A549 (cell line): Measurements from ENCODE around the gene SRSF8. TPM values are rescaled to one million over a fixed set of nuclear protein-coding genes. Genes with fewer than 3 reads are reported as not detected.

Experiments
- ATAC-seq, 2 experiments: fragments of 200-7000 bp in 1 of 2; fragments of >200 bp in 1 of 2; cut with Nextera tagmentation in 1 of 2; cut with Tn5 transposase in 1 of 2; 3 replicates each; pipeline versions ENCODE4 v1.8.0 to v1.9.1; 2018 to 2020; ENCODE audit warnings: mild to moderate bottlenecking in 1 of 2, moderate library complexity in 1 of 2
- CTCF ChIA-PET: fragments of 300-600 bp; sonication (Branson Sonifier 250); formaldehyde crosslinking; extraction: SDS; loops from one replicate; lab custom pipeline; 2021; ENCODE audit warnings: antibody characterized with exemption, inconsistent platforms; lab: Yijun Ruan, JAX
- POLR2A ChIA-PET: fragments of 350-600 bp; formaldehyde crosslinking; extraction: SDS; loops from one replicate; lab custom pipeline; 2021; ENCODE audit warnings: antibody characterized with exemption, inconsistent platforms; lab: Yijun Ruan, JAX
- DNase-seq, 2 experiments: peaks; one replicate each; pipeline versions ENCODE4 v3.0.0 to v3.0.0-alpha.2; 2011 to 2016; ENCODE audit warnings: low read depth in 1 of 2, low spot score in 1 of 2
- FAIRE-seq: peaks from 2 replicates; lab custom pipeline; 2011; peaks lifted over from hg19 to GRCh38; lab: Jason Lieb, UNC
- H3K27ac ChIP-seq, 2 experiments: fragments of >200 bp; sonication (Bioruptor Twin); formaldehyde crosslinking; 3 replicates each; pipeline ENCODE4 v1.5.1; 2016 to 2017
- H3K4me1 ChIP-seq: fragments of >200 bp; sonication (Bioruptor Twin); formaldehyde crosslinking; 3 replicates; pipeline ENCODE4 v1.6.1; 2016
- H3K4me2 ChIP-seq: fragments of >200 bp; sonication (Bioruptor Twin); formaldehyde crosslinking; 3 replicates; pipeline ENCODE4 v1.6.1; 2016
- H3K4me3 ChIP-seq: fragments of >200 bp; sonication (Bioruptor Twin); formaldehyde crosslinking; 3 replicates; pipeline ENCODE4 v1.5.1; 2016
- H3K9me3 ChIP-seq: fragments of >200 bp; sonication (Bioruptor Twin); formaldehyde crosslinking; 3 replicates; pipeline ENCODE4 v1.6.1; 2016
- BHLHE40 ChIP-seq: IDR thresholded peaks from 2 replicates; pipeline ENCODE4 v1.6.1; 2012; ENCODE audit warnings: low read depth, low read length, inconsistent platforms
- CBX2 ChIP-seq: fragments of 200-600 bp; sonication (generic); IDR thresholded peaks from 2 replicates; pipeline ENCODE4 v1.6.1; 2016; ENCODE audit warnings: low read depth, mild to moderate bottlenecking, borderline replicate concordance
- CBX8 ChIP-seq: fragments of 200-600 bp; sonication (generic); IDR thresholded peaks from 2 replicates; pipeline ENCODE4 v1.6.1; 2016
- CHD2 ChIP-seq: fragments of 150-350 bp; IDR thresholded peaks from 2 replicates; pipeline ENCODE4 v1.6.1; 2014; ENCODE audit warnings: low read length; ENCODE audit not compliant: partially characterized antibody
- E2F6 ChIP-seq: IDR thresholded peaks from 2 replicates; pipeline ENCODE4 v1.6.1; 2012; ENCODE audit warnings: low read depth, borderline replicate concordance
- EHF ChIP-seq: fragments of 250-450 bp; sonication (Bioruptor Pico); IDR thresholded peaks from 2 replicates; pipeline ENCODE4 v1.5.0; 2020; ENCODE audit warnings: mild to moderate bottlenecking
- EHMT2 ChIP-seq: fragments of 200-600 bp; sonication (generic); IDR thresholded peaks from 2 replicates; pipeline ENCODE4 v1.6.1; 2016; ENCODE audit warnings: antibody characterized with exemption, low read depth, mild to moderate bottlenecking, moderate library complexity
- FOSL2 ChIP-seq, 2 experiments: fragments of 450-650 bp in 1 of 2; fragments of >200 bp in 1 of 2; sonication (Bioruptor Twin) in 1 of 2; formaldehyde crosslinking; IDR thresholded peaks; 2 replicates each; pipeline versions ENCODE4 v1.5.0 to v1.6.1; 2016 to 2020; ENCODE audit warnings: mild to moderate bottlenecking in 1 of 2, moderate library complexity in 1 of 2
- FOXS1 ChIP-seq: fragments of 250-450 bp; sonication (Bioruptor Pico); IDR thresholded peaks from 2 replicates; pipeline ENCODE4 v1.5.0; 2020; ENCODE audit warnings: mild to moderate bottlenecking, moderate library complexity
- GATA3 ChIP-seq: IDR thresholded peaks from 2 replicates; pipeline ENCODE4 v1.6.1; 2012; ENCODE audit warnings: borderline replicate concordance
- HES2 ChIP-seq: fragments of >200 bp; sonication (Bioruptor Twin); formaldehyde crosslinking; IDR thresholded peaks from 2 replicates; pipeline ENCODE4 v1.6.1; 2016
- HMGXB4 ChIP-seq: fragments of 250-450 bp; sonication (Bioruptor Pico); IDR thresholded peaks from 2 replicates; pipeline ENCODE4 v1.5.0; 2021; ENCODE audit warnings: mild to moderate bottlenecking, moderate library complexity, borderline replicate concordance
- HOXB13 ChIP-seq: fragments of 250-450 bp; sonication (Bioruptor Pico); IDR thresholded peaks from 2 replicates; pipeline ENCODE4 v1.5.0; 2020; ENCODE audit warnings: low read depth, mild to moderate bottlenecking, moderate library complexity
- JUN ChIP-seq, 2 experiments: fragments of >200 bp; sonication (Bioruptor Twin); formaldehyde crosslinking; IDR thresholded peaks; 2 replicates in 1 of 2; 3 replicates in 1 of 2; pipeline ENCODE4 v1.6.1; 2016 to 2017
- JUNB ChIP-seq: fragments of >200 bp; sonication (Bioruptor Twin); formaldehyde crosslinking; IDR thresholded peaks from 2 replicates; pipeline ENCODE4 v1.6.1; 2016
- MAZ ChIP-seq: fragments of 150-350 bp; IDR thresholded peaks from 2 replicates; pipeline ENCODE4 v1.6.1; 2014; ENCODE audit warnings: antibody characterized with exemption, low read depth, low read length, borderline replicate concordance
- MYC ChIP-seq: IDR thresholded peaks from 2 replicates; pipeline ENCODE4 v1.6.1; 2012; ENCODE audit warnings: mild to moderate bottlenecking, inconsistent platforms, low read length, improper control_type of control experiment, borderline replicate concordance
- NPAS2 ChIP-seq: fragments of 250-450 bp; sonication (Bioruptor Pico); IDR thresholded peaks from 2 replicates; pipeline ENCODE4 v1.8.0; 2022; ENCODE audit warnings: mild to moderate bottlenecking, moderate library complexity, borderline replicate concordance
- POLR2AphosphoS2 ChIP-seq: conservative IDR thresholded peaks from 2 replicates; pipeline ENCODE4 v1.6.1; 2012; ENCODE audit warnings: low read length, improper control_type of control experiment, inconsistent platforms
- RAD21 ChIP-seq, 2 experiments: fragments of >200 bp in 1 of 2; sonication (Bioruptor Twin) in 1 of 2; formaldehyde crosslinking in 1 of 2; IDR thresholded peaks in 1 of 2; conservative IDR thresholded peaks in 1 of 2; 2 replicates in 1 of 2; 3 replicates in 1 of 2; pipeline ENCODE4 v1.6.1; 2012 to 2018; ENCODE audit warnings: inconsistent platforms in 1 of 2
- RARB ChIP-seq: fragments of 250-450 bp; sonication (Bioruptor Pico); IDR thresholded peaks from 2 replicates; pipeline ENCODE4 v1.8.0; 2021; ENCODE audit warnings: mild to moderate bottlenecking, moderate library complexity
- RCOR1 ChIP-seq: fragments of 150-350 bp; IDR thresholded peaks from 2 replicates; pipeline ENCODE4 v1.6.1; 2014; ENCODE audit warnings: antibody characterized with exemption, low read length, low read depth
- RFX5 ChIP-seq: fragments of 450-650 bp; IDR thresholded peaks from 2 replicates; pipeline ENCODE4 v1.7.1; 2014; ENCODE audit warnings: antibody characterized with exemption, mild to moderate bottlenecking, moderate library complexity
- RNF2 ChIP-seq: fragments of 200-600 bp; sonication (generic); IDR thresholded peaks from 2 replicates; pipeline ENCODE4 v1.6.1; 2016; ENCODE audit warnings: low read depth, mild to moderate bottlenecking, antibody characterized with exemption, moderate library complexity, borderline replicate concordance
- TFCP2L1 ChIP-seq: fragments of 250-450 bp; sonication (Bioruptor Pico); IDR thresholded peaks from 2 replicates; pipeline ENCODE4 v1.5.0; 2021; ENCODE audit warnings: mild to moderate bottlenecking
- TP53 ChIP-seq: fragments of 250-450 bp; sonication (Bioruptor Pico); IDR thresholded peaks from 2 replicates; pipeline ENCODE4 v1.5.0; 2021; ENCODE audit warnings: mild to moderate bottlenecking, moderate library complexity
- ZC3H11A ChIP-seq: fragments of 450-650 bp; IDR thresholded peaks from 2 replicates; pipeline ENCODE4 v1.6.1; 2014; ENCODE audit warnings: antibody characterized with exemption, mild to moderate bottlenecking
- WGBS: methylation state at CpG from one replicate; pipeline ENCODE4 v1.1.6; 2017; ENCODE audit errors: missing lambda C conversion rate; 5-methylcytosine and 5-hydroxymethylcytosine counted together
- polyA plus RNA-seq, 4 experiments: library from polyadenylated mRNA; depleted of rRNA in 3 of 4; stranded (reverse); fragments of >200 nt; fragmentation: RNase III in 1 of 4; extraction: RNeasy Plus Mini Kit Qiagen cat#74134 plus additional on column Dnase treatment in 1 of 4; gene quantifications; 2 replicates in 3 of 4; 3 replicates in 1 of 4; pipeline ENCODE4 v1.2.3, GENCODE V29; 2011 to 2017

The SRSF8 gene
- polyA plus RNA-seq, 2 of the 4 experiments (the other 2 are of a cell fraction), result 15.1 to 30.2 TPM

- DNase-seq (no peak), ATAC-seq (no peak), FAIRE-seq (no peak)
- H3K27ac ChIP-seq, result no peak overlapping the region
- no peaks in the 10 kb centered on the region for H3K9me3 ChIP-seq
- H3K4me3 ChIP-seq, result no peak overlapping the region
- no peaks in the 10 kb centered on the region for H3K4me1 ChIP-seq
- H3K4me2 ChIP-seq, result no peak overlapping the region
- TF ChIP-seq RCOR1 (no peak), MAZ (no peak), MYC (no peak), BHLHE40 (no peak), EHMT2 (no peak), RAD21 (conservative IDR thresholded peaks at IDR 0.05 in 1 of 2, IDR thresholded peaks at IDR 0.05 in 1 of 2) (no peak), RARB (CRISPR knock-in tag) (no peak), HOXB13 (CRISPR knock-in tag) (no peak), NPAS2 (CRISPR knock-in tag) (no peak), POLR2AphosphoS2 (no peak), FOSL2 (IDR thresholded peaks at IDR 0.05) (no peak), FOSL2 (CRISPR knock-in tag; IDR thresholded peaks at IDR 0.05) (no peak), FOXS1 (CRISPR knock-in tag) (no peak), JUN (IDR thresholded peaks at IDR 0.05) (no peak), TFCP2L1 (CRISPR knock-in tag) (no peak), CHD2 (no peak), EHF (CRISPR knock-in tag) (no peak)
- ChIA-PET CTCF (no interaction called here), POLR2A (no interaction called here)
- WGBS, result 90% methylated on average over 4 of the region's 4 CpGs
These were observed 33.5 kb downstream of the SRSF8 start for GRCh38 chr11:95100191-95100648.

GRCh38 chr11:95100856-95101507 is 34.3 kb downstream of the SRSF8 start:
- ATAC-seq (no peak), FAIRE-seq (no peak), DNase-seq (no peak)
- Histone ChIP-seq H3K4me3 (no peak overlapping the region), H3K4me1 (no peaks in the 10 kb centered on the region), H3K4me2 (no peak overlapping the region), H3K27ac (no peak overlapping the region), H3K9me3 (no peaks in the 10 kb centered on the region)
- POLR2A ChIA-PET, result no interaction called here
- TF ChIP-seq CBX2 (no peak), HOXB13 (CRISPR knock-in tag) (no peak), RNF2 (no peak), ZC3H11A (no peak), RARB (CRISPR knock-in tag) (no peak), TP53 (CRISPR knock-in tag) (no peak), E2F6 (no peak), HMGXB4 (CRISPR knock-in tag) (no peak), GATA3 (no peak), CBX8 (no peak), JUNB (no peak), RFX5 (no peak), HES2 (no peak), CHD2 (no peak)
- 85% methylated on average over 6 of the region's 6 CpGs for WGBS
- CTCF ChIA-PET, result no interaction called here
